Measurements from ENCODE around the gene LRFN3.

LRFN3 gene

DNA sequence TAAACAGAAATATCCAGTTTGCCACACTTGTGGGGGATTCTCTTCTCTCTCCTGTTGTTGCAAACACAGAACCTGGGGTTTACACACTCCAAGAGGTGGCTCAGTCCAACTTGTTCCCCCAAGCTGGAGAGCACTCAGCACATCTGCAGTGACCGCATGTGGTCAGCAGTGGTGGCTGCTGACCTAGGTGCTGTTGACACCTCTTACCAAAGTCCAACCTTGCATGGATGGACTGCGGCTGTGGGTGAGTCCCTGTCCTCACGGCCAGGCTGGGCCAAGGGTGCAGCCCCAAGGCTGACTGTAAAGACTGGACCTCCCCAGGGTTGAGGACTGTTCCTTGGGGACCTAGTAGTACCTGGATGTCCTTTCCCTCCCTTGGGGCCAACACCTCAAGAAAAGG lies 6.1 kb downstream of the LRFN3 start:
- no peak for TF ChIP-seq ZFX (IDR thresholded peaks at IDR 0.05)
- TF ChIP-seq, protein P1, sequence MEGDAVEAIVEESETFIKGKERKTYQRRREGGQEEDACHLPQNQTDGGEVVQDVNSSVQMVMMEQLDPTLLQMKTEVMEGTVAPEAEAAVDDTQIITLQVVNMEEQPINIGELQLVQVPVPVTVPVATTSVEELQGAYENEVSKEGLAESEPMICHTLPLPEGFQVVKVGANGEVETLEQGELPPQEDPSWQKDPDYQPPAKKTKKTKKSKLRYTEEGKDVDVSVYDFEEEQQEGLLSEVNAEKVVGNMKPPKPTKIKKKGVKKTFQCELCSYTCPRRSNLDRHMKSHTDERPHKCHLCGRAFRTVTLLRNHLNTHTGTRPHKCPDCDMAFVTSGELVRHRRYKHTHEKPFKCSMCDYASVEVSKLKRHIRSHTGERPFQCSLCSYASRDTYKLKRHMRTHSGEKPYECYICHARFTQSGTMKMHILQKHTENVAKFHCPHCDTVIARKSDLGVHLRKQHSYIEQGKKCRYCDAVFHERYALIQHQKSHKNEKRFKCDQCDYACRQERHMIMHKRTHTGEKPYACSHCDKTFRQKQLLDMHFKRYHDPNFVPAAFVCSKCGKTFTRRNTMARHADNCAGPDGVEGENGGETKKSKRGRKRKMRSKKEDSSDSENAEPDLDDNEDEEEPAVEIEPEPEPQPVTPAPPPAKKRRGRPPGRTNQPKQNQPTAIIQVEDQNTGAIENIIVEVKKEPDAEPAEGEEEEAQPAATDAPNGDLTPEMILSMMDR (conservative IDR thresholded peaks at IDR 0.05), result no peak
- no peak overlapping the region for H3K27ac ChIP-seq

DNA sequence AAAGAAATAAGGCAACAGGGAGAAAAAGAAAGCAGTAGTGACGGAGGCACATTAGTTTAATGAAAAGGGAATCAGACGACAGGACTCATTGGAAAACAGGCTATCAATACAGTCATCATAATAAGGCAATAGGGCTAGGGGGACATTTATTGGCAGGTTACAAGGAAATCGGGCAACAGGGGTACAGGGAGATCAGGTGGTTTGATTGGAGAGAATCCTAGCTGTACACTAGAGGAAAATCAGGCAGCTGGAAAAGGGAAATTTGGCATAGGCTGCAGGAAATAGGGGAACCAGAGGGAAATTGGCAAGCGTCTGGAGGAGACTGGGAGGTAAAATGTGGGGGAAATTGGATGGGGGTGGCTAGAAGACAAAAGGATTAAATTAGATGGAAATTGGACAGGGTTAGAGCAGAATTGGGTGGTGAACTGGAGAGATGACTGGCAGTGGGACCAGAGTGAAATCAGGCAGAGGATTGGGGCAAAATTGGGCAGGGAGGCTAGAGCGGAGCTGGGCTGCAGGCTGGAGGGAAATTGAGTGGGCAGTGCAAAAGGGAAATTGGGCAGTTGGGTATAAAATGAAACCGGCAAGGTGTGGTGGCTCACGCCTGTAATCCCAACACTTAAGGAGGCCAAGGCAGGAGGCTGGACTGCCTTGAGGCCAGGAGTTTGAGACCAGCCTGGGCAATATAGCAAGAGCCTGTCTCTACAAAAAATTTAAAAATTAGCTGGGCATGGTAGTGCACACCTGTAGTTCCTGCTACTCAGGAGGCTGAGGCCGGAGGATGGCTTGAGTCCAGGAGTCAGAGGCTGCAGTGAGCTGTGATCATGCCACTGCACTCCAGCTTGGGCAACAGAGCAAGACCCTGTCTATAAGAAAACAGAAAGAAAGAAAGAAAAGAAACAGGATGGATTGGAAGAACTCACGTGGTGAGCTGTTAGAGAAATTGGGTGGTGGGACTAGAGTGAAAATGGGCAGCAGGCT lies 7.4 kb downstream of the LRFN3 start:
- no peak for TF ChIP-seq ZFX (IDR thresholded peaks at IDR 0.05)
- TF ChIP-seq, protein P1 (conservative IDR thresholded peaks at IDR 0.05), result no peak
- no peak overlapping the region for H3K27ac ChIP-seq

DNA sequence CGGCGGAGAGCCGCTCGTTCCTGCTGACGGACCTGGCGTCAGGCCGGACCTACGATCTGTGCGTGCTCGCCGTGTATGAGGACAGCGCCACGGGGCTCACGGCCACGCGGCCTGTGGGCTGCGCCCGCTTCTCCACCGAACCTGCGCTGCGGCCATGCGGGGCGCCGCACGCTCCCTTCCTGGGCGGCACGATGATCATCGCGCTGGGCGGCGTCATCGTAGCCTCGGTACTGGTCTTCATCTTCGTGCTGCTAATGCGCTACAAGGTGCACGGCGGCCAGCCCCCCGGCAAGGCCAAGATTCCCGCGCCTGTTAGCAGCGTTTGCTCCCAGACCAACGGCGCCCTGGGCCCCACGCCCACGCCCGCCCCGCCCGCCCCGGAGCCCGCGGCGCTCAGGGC lies 8.4 kb downstream of the LRFN3 start:
- TF ChIP-seq, protein P1 (conservative IDR thresholded peaks at IDR 0.05), result no peak
- H3K27ac ChIP-seq, result no peak overlapping the region

DNA sequence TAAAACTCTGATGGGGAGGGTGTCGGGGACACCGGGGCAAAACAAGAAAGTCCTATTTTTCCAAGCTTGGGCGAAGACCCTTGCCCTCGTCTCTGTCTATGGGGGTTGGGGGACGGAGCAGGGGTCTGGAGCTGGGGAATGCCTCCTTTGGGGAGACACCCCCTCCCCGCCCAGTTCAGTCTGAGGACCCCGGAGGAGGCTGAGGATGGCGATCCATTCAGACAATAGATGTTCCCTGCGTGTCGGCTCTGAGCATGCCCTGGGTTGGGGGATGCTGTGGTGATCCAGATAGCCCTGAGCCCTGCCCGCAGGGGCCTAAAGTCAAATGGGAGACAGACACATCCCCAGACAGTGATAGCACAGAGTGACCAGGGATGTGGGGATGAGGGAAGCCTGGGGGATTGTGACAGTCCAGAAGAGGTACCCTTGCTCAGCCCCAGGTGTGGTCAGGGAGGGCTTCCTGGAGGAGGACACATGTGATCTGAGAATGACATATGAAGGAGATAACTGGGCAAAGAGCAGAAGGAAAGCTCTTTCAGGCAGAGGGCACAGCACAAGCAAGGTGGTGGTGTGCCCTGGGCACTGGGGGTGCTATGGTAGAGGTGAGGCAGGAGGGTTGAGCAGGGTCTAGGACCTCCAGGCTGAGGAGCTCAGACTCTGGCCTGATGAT lies 9.1 kb downstream of the LRFN3 start:
- TF ChIP-seq, protein P1 (conservative IDR thresholded peaks at IDR 0.05), result no peak
- TF ChIP-seq ZFX (IDR thresholded peaks at IDR 0.05), result no peak
- no peak overlapping the region for H3K27ac ChIP-seq

DNA sequence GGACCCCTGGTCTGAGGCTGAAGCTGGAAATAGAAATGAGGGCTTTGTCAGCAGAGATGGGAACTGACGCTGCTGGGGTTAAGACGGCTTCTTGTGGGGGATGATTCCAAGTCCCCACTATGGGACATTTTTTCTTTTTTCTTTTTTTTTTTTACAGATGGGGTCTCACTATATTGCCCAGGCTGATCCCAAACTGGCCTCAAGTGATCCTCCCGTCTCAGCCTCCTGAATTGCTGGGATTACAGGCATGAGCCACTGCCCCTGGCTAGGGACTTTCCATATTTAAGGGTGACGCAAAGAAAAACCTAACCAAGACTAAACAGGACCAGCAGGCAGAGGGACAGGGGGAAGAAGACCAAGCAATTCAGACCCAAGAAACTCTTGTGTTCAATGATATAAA lies 10.0 kb downstream of the LRFN3 start:
- TF ChIP-seq, protein P1 (conservative IDR thresholded peaks at IDR 0.05), result no peak
- TF ChIP-seq ZFX (IDR thresholded peaks at IDR 0.05), result no peak

DNA sequence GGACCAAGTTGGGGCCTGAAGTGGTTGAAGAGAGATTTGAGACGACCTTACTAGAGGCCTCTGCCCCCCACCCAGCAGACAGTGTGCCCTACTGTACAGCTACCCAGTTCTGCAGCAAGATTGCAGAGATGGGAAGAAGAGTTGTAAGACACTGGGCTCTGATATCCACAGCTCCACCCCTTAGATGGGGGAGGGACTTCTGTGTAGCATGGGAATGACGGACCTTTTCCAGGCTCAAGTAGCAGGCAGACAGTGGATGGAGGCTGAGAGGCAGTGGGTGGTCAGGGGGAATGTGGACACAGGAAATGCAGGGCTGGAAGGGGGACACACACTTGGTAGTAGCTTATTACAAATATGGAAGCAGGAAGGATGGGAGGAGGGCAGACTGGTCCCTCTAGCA lies 13.0 kb downstream of the LRFN3 start:
- TF ChIP-seq, protein P1 (conservative IDR thresholded peaks at IDR 0.05), result no peak

More for the DNA sequence above, 10.0 kb downstream of the LRFN3 start:
- H3K27ac ChIP-seq, result no peak overlapping the region

More for the DNA sequence above, 13.0 kb downstream of the LRFN3 start:
- no peak overlapping the region for H3K27ac ChIP-seq

All from C4-2B (cell line).